Astrocyte (in vitro differentiated cells and primary cell): ENCODE results near the gene C9.

Source experiments
- EZH2 ChIP-seq: IDR thresholded peaks from 2 replicates; pipeline ENCODE4 v1.6.1; 2012; ENCODE audit warnings: mild to moderate bottlenecking, low read length, inconsistent platforms; ENCODE audit not compliant: insufficient read depth
- TF ChIP-seq, protein P1 (sequence below): IDR thresholded peaks from 2 replicates; pipeline ENCODE4 v1.5.1; 2011; ENCODE audit warnings: low read depth, mild to moderate bottlenecking, inconsistent platforms, low read length, moderate library complexity; ENCODE audit not compliant: insufficient read depth

DNA sequence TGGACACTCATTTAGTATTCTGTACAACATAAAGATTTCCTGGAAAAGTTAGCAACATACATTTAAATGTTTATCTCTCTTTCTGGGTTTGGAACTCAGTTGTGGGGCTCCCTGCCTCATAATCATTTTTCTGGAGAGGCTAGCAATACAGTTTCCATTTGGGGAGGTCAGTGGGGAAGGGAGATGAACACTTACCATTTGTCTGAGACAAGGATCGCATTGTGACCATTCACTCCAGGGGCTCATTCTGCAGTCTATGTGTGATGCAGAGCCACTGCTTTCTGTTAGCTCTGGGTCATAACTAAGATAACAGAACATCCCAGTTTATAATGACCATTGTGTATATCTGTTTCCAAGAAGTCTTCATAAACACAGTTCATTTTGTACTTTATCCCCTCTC, 22.4 kb downstream of the C9 start:
- TF ChIP-seq EZH2: no peak
- TF ChIP-seq, protein P1, sequence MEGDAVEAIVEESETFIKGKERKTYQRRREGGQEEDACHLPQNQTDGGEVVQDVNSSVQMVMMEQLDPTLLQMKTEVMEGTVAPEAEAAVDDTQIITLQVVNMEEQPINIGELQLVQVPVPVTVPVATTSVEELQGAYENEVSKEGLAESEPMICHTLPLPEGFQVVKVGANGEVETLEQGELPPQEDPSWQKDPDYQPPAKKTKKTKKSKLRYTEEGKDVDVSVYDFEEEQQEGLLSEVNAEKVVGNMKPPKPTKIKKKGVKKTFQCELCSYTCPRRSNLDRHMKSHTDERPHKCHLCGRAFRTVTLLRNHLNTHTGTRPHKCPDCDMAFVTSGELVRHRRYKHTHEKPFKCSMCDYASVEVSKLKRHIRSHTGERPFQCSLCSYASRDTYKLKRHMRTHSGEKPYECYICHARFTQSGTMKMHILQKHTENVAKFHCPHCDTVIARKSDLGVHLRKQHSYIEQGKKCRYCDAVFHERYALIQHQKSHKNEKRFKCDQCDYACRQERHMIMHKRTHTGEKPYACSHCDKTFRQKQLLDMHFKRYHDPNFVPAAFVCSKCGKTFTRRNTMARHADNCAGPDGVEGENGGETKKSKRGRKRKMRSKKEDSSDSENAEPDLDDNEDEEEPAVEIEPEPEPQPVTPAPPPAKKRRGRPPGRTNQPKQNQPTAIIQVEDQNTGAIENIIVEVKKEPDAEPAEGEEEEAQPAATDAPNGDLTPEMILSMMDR: no peak
